ENCODE measurements around the gene IMMP2L.

Gene IMMP2L

DNA sequence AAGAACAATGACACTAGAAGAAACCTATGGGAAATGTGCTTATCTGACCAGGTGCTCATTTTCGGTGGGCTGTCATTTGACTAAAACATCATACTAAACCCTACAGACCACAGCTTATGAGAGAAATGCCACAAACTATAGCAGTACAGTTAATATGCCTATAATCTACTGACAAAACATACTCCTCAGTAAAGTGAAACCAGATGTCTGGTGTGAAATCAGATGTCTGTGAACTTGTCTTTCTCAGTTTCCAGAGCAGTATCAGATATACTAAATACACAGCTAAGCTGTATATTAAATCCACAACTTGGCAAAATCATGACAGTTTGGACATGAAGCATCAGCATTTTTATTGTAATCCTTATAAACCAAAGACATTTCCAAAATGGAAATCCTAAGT, 3.3 kb downstream of the IMMP2L start:
- no peak for DNase-seq (ENCODE audit: low spot score)

DNA sequence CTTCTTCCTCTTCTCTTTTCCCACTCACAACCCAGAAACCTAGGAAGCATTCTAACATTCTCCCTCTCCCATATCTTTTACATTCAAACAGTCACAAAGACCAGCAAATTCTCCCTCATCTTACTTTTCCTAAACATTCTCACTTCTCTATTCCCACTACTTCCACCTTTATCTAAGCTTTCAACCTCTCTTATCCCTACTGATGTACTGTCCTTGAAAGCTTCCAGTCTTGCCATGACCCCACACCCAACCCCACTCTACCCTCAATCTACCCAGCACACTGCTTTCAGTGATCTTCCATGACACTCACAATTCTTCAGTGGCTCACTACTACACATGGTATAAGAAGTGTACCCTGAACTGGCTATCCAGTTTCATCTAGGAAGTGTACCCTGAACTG, 5.3 kb downstream of the IMMP2L start:
- no peak for DNase-seq (ENCODE audit: low spot score)

DNA sequence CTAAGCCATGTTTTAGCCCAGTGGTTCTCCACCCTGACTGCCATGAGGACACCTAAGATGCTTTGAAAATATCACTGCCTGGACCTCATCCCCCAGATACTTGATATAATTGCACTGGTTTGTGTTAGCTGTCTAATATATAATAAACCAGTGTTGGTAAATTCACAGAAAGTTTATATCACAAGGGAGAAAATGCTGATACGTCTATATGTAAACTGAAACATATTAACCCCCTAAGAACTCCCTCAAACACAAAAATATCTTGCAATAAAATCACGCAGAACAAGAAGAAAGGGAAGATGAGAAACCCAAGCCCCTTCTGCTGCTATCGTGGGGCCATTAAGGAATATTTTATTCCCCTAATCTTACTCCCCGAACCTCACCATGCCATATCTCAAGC, 8.2 kb downstream of the IMMP2L start:
- DNase-seq (ENCODE audit: low spot score) = no peak

DNA sequence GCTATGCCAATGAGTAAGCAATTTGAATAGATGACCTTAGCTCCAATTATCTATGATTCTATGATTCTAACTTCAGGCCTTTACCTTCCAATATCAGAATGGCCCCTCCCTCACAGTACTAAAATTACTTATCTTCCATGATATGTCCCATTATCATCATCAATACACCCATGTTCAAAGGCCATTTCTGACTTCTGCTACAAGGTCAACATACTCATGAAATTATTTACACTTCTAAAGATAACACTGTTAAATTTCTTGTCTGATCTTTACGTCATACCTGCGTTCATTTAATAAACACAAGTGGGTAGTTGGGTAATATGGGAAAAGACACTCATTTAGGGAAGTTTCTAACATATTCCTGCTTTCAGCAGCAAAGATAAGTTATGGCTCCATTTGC, 21.2 kb downstream of the IMMP2L start:
- DNase-seq (ENCODE audit: low spot score) = no peak

DNA sequence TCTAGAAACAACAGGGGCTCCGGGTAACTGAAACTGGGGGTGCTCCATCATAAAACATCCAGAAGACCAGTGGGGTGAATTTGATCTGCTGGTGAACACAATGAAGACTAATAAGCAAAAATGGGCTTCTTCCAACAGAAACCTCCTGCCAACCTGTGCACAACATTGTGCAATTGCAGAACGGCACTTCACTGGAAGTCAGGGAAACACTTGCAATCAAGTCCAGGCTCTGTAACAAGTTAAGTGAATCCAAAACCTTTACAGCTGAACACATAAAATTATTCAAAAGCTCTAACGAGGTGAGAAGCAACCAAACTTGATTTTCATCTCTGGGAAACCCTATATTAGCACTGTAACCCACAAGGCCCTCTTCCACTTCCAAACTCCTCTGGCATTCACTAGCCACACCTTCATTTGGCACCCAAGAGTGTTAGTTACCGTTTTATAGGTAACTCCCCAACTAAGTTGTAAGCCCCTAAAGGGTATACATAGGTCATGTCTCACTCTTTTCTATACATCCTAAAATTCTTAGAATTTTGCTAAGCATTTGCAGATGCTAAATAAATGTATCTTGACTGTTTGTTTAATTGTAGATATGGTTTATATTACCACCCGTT, 22.0 kb downstream of the IMMP2L start:
- no peak for DNase-seq (ENCODE audit: low spot score)

DNA sequence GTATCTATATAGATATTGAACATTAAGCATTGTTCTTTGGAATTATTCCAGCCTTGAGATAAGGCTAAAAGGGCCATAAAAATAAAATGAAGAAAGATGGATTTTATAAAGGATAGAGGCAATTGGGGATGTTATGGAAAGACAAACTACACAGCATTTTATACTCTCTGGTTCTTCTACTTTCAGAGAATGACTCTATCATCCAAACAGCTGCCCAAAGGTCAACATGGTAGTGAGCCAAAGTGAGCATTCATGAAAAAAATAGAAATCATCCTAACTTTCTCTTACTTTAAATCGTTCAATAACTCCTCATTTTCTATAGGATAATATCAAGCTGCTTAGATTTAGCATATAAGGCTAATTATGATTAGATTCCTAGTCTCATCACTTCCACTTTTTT, 25.2 kb downstream of the IMMP2L start:
- DNase-seq (ENCODE audit: low spot score) = no peak

DNA sequence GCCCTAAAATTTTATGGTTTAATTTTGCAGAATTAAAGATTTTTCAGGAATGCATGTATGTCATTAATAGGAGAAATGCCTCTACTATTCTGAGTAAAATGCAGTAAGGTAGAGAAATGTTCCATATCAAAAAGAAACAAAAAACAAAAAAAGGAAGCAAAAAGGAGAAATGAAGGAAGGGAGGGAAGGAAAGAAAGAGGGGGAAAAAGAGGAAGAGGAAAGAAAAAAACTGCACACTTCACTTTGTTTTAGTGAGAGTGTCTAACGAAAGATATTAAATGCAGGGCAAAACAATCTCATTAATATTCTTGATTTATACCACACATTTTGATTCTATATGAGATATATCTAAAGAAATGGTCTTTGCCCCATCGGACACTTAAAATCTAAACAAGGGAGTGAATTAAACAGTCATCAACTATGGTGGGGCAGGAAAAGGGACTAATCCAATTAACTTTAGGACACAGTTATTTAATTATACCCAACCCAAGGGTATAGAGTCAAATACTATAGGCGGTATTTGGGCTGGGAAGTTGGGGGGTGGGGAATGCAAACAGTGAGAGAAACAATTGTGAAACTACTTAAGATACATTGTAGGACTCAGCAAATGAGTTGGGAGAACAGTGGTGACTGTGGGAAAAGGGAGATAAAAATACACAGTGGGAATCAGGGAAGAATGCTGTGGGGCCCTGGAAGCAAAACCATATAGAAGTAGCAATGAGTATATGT, 27.0 kb downstream of the IMMP2L start:
- no peak for DNase-seq (ENCODE audit: low spot score)

DNA sequence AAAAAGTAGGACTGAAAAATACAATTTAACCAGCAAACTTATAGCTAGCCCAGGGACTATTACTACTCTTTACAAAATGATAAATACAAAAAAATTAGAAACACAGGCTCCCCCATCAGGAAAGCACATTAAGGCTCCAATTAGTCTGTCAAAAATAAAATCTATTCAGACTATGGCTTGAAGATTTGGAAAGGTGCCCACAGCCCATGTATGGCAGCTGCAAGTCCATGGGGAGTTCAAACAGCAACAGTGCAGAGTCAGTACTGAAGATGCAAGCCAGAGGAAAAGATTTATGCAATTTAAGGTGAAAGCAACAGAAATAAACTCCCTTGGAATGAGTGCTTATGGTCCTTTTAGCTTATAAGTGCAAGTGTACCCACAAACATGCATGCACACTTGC, 29.7 kb downstream of the IMMP2L start:
- DNase-seq (ENCODE audit: low spot score) = peak; percentile 32

DNA sequence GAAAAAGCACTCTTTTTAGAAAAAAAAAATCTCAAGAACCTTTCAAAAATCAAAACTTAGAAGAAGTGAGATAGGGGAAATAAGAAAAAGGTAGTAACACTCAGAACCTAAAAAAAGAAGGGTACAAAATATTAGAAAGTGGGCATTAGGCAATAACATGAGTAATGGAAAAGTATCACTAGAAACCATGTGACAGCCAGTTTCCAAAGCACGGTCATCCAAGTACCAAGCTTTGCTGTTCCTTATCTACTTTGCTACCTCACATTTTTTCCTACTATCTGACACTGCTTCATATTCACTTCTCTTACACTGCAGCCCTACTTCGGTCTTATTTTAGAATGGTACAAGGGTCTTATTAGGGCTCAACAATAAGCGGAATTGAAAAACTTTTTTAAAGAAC, 30.3 kb downstream of the IMMP2L start:
- no peak for DNase-seq (ENCODE audit: low spot score)

DNA sequence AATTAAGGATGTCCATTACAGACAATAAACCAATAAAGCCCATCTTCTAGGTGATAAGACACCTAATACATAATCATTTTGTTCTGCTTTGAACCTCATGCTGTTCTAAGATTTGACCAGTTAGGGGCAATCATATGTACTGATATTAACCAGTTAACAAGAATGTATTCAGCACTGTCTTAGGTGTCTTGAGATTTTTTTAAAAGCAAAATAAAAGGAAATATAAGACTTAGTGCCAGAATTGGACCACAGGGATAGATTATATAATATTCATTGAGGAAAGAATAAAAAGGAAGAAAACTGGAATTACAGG, 32.0 kb downstream of the IMMP2L start:
- DNase-seq (ENCODE audit: low spot score) = no peak

DNA sequence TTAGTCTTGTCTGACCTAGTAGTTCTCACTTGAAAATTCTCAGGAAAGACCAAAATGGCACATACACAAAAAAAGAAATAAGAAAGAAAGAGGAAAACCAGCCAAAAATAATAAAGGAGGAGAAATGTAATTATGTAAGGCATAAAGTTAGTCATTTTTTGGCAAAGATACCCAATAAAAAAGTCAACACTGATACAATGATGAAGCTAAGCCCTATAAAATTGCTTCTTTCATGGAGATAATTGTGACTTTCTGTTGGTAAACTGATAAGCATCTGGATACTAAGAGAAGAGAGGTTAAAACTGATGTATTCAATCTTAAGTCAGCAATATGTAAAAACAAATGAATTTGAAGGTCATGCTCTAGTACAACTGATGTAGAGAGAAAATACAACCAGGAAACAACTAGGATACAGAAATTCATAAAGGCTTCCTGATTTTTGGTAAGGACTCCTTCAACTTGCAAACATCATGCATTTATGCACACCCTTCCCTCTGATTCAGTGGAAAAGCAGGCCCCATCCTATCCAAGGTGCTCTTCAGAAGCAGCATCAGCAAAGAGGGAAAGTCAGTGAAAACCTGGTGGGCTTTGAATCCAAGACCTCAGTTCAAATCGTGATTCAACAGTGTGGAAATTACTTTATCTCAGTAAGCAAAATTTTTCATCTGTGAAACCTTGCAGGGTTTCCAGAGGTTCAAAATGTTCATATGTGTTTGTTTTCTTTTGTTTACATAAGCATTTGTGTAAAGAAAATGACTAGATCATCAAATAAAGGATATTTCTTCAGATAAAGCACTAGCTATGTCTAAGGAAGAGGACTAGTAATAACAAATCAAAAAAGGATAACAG, 32.6 kb downstream of the IMMP2L start:
- DNase-seq (ENCODE audit: low spot score) = no peak

DNA sequence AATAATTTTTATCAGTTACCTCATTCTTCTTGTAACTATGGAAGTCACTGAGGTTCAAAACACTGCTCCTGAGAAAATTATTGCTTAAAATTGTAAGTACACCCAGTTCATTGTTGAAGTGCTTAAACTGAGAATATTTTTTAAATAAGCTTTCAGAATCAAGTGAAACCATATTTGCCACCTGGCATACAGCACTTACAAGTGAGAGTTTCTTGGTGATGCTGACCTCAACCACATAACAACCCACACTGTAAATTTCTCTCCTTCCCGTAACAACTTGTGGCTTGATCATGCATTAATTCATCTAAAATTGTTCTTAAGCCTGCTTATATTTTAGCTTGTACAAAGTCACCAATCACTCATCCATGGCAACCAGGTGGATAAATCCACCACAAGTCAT, 34.0 kb downstream of the IMMP2L start:
- DNase-seq (ENCODE audit: low spot score) = no peak

DNA sequence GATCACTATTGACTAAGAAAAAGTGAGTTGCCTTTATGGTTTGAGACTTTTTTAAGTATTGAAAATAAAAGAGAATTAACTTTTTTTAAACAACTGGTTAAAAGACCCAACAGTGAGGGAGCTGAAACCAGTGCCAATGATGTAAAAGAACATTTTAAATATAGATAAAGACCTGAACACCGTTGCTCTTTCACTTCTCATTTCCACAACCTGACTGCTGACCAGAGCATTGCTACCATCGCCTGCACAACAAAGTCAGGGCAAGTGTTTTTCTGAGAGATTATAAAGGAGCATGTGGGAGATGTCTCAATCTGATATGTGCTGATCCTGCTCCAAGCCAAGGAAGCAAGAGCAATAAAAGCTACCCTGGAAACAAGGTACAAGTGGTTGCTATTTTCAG, 34.7 kb downstream of the IMMP2L start:
- no peak for DNase-seq (ENCODE audit: low spot score)

DNA sequence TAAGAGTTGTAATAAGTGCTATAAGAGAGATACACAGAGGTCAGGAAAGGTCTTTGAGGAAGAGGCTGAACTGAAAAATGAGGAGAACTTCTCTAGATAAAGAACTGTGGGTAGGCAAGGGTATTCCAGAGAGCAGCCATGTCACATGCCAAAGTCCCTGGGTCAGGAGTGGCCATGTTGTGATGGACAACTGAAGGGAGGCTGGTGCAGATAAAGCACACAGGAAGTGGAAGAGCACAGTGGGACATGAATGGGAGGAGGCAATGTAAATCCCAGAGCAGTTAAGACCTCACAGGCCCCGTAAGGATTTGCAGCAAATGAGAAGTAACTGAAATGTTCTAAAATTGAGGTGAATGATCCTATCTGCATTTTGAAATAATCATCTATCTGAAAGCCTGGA, 37.2 kb downstream of the IMMP2L start:
- no peak for DNase-seq (ENCODE audit: low spot score)

DNA sequence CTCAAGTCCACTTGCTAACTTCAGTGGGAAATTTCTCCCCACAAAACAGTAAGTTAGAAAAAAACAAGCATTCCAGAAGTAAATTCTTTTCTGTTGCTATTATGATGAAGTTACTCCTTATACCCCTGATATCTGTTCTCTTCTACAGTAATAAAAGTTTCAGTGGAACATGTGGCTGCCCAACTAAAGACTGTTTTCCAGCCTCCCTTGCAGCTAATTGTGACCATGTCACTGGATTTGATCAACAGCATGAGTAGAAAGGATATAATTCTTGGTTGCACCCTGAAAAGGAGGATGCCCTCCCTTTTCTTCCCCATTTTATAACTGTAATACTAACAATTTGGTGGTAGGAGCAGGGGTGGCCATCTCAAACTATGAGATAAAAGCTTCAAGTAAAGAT, 40.6 kb downstream of the IMMP2L start:
- DNase-seq (ENCODE audit: low spot score) = no peak

DNA sequence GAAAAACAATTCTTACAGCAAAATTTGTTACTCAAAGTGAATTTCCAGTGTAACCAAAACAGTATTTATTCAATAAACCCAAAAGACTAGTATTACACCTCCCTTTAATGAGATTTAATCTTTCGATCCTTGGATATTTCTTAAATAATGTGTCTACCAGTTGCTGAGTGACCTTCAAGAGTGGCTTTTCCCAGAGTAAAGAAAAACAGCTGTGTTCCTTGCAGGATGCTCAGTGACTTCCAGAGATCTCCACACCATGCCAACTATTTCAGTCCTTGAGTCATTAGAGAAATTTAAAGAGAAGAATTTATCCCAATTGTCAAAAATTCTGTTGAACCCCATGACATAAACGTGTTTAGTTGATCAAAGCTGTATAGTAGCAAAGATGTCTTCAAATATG, 44.0 kb downstream of the IMMP2L start:
- DNase-seq (ENCODE audit: low spot score) = no peak

DNA sequence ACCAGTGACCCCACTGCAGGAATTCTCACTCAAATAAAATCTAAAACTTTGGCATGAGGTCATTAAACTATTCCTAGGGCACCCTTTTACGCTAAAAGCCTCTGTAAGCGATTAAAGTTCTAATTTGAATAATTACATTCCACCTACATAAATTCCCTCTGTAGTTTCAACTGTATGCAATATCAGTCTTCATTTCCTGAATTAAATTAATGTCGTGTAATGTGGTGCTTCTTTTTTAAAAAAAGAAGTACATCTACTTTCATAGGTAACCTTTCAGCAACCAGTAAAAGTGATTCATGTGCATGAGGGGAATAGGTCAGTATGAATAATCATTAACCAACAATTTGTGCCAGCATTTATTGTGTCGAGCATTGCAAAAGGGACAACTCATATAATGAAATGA, 44.7 kb downstream of the IMMP2L start:
- DNase-seq (ENCODE audit: low spot score) = no peak

DNA sequence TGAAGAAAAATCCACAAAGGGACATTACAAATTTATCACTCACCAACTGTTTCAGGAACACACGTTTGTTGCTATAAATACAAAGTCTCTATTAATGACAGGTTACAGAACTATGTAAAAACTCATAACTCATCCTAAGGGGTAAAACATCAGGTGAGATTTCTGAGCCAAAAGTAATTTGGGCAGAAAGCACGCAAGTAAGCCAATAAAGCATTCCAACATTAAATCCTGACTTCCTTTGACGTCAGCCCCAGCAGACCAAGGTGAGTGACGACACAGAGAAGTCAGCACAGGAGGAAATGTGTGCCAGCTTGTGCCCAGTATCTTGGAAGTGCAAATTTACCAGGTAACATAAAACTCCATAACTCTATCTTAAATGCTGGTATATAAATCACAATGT, 45.7 kb downstream of the IMMP2L start:
- DNase-seq (ENCODE audit: low spot score) = no peak

DNA sequence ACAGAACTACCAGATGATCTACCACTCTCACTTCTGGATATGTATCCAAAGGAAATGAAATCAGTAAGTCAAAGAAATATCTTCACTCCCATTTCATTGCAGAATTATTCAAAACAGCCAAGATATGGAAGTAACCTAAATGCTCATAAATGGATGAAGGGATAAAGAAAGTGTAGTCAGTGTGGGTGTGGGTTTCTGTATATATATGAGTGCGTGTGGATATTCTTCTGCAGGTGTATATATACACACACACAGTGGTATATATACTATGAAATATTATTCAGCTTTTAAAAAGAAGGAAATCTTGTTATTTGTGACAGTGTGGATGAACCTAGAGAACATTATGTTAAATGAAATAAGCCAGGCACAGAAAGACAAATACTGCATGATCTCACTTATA, 48.7 kb downstream of the IMMP2L start:
- DNase-seq (ENCODE audit: low spot score) = no peak

DNA sequence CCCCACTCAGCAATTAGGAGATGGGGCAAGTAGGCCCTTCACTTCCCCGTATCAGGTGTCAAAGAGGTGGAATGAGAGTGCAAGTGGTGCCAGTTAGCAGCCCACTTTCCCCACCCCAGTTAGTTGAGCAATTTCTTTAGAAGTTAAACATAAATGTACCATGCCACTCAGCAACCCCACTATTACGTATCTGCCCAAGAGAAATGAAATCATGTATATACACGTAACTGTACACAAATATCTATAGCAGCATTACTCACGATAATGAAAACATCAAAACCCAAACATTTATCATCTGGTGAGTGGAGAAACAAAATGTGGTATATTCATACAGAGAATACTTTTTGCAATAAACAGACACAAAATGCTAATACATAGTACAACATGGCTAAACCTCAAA, 50.4 kb downstream of the IMMP2L start:
- no peak for DNase-seq (ENCODE audit: low spot score)

DNA sequence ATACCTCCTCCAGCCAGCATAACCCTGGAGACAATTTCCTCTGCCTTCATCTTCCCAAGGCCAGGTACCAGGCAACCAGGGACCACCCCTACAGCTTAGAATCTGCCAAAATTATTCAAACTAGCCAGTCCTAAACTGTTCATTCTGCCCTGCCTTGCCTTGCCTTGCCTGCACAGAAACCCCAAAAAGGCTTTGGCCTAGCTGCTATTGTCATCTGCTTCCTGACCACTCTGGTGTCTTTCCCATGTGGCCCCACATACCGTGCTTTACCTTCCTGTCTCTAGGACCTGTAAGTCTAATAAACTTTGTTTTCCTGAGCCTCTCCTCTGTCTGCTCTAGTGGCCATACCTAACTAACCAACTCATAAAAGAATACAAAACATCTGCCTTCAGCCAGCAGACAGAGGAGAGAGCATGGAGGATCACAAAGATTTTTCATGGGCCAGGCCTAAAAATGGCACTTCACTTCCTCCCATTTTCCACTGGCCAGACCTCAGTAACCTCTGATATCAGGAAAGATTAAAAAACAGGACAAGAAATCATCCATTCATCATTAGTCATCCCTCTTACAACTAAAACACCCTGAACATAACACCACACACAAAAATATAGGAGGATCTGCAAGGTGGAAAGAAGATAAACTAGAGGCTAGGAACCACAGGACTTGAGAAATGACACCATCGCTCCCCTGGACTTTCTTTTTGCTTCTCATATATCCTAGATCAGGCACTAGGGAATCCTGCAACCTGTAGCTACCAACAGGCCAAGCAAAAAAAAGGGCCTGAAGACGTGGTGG, 51.5 kb downstream of the IMMP2L start:
- no peak for DNase-seq (ENCODE audit: low spot score)

DNA sequence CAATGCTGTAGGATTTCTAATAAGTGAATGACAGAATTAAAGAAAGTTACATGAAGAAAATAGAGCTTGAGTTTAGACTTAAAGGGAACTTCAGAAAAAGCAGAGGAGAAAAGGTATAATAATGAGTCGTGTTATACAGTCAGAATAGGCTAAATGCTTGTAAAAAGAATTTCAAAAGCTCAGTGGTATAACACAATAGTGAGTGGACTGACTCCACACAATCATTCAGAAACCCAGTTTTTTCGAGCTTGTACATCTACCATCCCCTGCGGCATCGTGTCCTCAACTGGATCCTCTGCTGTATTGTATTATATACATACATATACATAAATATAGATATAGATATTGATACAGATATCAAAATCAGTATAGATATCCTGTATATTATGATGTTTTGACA, 52.2 kb downstream of the IMMP2L start:
- DNase-seq (ENCODE audit: low spot score) = no peak

DNA sequence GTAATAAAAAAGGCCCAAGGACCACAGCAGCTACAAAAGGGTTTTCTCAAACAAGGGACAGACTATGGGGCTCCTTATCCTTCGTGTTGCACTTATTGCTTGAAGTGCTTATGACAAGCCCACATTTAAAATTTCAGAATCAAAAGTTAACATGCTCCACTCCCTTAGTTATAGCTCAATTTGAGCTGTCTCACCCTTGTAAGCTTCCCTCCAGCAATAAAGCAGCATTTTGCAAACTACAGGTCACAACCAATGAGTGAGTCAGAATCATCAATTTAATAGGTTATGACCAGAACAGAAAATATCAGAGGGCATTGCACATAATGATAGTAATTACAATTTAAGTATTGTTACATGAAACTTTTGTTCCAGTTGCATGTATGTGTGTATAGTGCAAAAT, 53.0 kb downstream of the IMMP2L start:
- DNase-seq (ENCODE audit: low spot score) = no peak

Measured in D341Med (cell line).